Measurements from ENCODE around the gene DHRS11.

DNA sequence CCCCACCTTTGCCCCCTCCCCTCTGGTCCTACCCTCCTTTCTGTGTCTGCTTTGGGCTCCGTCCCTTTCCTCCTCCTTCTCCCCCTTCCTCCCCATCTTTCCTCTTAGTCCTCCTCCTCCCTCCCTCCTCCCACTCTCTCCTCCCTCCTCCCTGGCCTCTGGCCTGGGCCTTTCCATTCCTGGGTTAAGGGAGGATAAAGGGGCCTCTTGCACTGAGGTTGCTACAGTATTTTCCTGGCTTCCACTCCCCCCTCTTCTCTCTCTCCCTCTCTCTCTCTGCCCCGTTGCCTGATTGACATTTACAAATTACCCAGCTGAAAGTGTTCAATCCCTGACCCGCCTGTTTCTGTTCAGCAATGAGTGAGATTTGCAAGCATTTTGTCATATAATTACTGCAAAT is 53.7 kb downstream of the DHRS11 start:
- no peak for TF ChIP-seq POLR2A (IDR thresholded peaks at IDR 0.05; ENCODE audit: low read depth)
- TF ChIP-seq, protein P1, sequence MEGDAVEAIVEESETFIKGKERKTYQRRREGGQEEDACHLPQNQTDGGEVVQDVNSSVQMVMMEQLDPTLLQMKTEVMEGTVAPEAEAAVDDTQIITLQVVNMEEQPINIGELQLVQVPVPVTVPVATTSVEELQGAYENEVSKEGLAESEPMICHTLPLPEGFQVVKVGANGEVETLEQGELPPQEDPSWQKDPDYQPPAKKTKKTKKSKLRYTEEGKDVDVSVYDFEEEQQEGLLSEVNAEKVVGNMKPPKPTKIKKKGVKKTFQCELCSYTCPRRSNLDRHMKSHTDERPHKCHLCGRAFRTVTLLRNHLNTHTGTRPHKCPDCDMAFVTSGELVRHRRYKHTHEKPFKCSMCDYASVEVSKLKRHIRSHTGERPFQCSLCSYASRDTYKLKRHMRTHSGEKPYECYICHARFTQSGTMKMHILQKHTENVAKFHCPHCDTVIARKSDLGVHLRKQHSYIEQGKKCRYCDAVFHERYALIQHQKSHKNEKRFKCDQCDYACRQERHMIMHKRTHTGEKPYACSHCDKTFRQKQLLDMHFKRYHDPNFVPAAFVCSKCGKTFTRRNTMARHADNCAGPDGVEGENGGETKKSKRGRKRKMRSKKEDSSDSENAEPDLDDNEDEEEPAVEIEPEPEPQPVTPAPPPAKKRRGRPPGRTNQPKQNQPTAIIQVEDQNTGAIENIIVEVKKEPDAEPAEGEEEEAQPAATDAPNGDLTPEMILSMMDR (IDR thresholded peaks at IDR 0.05) = no peak
- TF ChIP-seq EP300 (IDR thresholded peaks at IDR 0.05) = no peak
